ENCODE data around the gene EOLA2. TPM values are rescaled to one million over a fixed set of nuclear protein-coding genes. Genes with fewer than 3 reads are reported as not detected.

The EOLA2 gene
- total RNA-seq, 1 experiment from 2014 or later = 41.2 TPM

DNA sequence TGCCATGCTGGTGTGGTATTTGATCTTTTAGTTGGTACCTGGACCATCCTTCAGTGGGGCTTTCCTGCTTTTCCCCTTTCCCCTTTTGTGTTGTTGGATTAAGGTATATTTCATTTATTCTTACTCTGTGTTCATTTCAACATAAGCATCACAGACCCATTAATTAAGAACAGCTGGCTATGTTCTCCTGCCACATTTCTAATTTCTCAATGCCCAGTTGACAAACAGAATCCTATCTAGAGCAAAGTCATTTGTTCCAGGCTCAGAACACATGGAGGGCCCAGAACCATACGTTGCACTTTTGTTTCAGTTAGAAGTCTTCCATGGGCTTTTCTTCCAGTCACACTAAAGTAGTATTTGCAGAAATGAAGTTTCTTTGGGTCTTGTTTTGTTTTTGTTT, 46.1 kb upstream of the EOLA2 start:
- POLR2A ChIA-PET = no interaction called here
- no peaks in the 10 kb centered on the region for H3K27me3 Mint-ChIP-seq (ENCODE audit: low read depth)
- no peaks in the 10 kb centered on the region for H3K36me3 Mint-ChIP-seq
- H3K27ac Mint-ChIP-seq = no peak overlapping the region
- H3K4me1 Mint-ChIP-seq = peaks cover under 1% of the 10 kb centered on the region; the same call in 1 of the 2 replicates
- CTCF ChIA-PET = no interaction called here
- no peaks in the 10 kb centered on the region for H3K9me3 Mint-ChIP-seq
- no peak overlapping the region for H3K4me3 Mint-ChIP-seq
- DNase-seq (ENCODE audit: low spot score) (no peak), ATAC-seq (no peak)
- TF ChIP-seq, protein P1, sequence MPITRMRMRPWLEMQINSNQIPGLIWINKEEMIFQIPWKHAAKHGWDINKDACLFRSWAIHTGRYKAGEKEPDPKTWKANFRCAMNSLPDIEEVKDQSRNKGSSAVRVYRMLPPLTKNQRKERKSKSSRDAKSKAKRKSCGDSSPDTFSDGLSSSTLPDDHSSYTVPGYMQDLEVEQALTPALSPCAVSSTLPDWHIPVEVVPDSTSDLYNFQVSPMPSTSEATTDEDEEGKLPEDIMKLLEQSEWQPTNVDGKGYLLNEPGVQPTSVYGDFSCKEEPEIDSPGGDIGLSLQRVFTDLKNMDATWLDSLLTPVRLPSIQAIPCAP (CRISPR knock-in tag; IDR thresholded peaks at IDR 0.05) = no peak
- TF ChIP-seq, protein P2, sequence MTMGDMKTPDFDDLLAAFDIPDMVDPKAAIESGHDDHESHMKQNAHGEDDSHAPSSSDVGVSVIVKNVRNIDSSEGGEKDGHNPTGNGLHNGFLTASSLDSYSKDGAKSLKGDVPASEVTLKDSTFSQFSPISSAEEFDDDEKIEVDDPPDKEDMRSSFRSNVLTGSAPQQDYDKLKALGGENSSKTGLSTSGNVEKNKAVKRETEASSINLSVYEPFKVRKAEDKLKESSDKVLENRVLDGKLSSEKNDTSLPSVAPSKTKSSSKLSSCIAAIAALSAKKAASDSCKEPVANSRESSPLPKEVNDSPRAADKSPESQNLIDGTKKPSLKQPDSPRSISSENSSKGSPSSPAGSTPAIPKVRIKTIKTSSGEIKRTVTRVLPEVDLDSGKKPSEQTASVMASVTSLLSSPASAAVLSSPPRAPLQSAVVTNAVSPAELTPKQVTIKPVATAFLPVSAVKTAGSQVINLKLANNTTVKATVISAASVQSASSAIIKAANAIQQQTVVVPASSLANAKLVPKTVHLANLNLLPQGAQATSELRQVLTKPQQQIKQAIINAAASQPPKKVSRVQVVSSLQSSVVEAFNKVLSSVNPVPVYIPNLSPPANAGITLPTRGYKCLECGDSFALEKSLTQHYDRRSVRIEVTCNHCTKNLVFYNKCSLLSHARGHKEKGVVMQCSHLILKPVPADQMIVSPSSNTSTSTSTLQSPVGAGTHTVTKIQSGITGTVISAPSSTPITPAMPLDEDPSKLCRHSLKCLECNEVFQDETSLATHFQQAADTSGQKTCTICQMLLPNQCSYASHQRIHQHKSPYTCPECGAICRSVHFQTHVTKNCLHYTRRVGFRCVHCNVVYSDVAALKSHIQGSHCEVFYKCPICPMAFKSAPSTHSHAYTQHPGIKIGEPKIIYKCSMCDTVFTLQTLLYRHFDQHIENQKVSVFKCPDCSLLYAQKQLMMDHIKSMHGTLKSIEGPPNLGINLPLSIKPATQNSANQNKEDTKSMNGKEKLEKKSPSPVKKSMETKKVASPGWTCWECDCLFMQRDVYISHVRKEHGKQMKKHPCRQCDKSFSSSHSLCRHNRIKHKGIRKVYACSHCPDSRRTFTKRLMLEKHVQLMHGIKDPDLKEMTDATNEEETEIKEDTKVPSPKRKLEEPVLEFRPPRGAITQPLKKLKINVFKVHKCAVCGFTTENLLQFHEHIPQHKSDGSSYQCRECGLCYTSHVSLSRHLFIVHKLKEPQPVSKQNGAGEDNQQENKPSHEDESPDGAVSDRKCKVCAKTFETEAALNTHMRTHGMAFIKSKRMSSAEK (CRISPR knock-in tag; IDR thresholded peaks at IDR 0.05; ENCODE audit: borderline replicate concordance) = no peak
- TF ChIP-seq, protein P3, sequence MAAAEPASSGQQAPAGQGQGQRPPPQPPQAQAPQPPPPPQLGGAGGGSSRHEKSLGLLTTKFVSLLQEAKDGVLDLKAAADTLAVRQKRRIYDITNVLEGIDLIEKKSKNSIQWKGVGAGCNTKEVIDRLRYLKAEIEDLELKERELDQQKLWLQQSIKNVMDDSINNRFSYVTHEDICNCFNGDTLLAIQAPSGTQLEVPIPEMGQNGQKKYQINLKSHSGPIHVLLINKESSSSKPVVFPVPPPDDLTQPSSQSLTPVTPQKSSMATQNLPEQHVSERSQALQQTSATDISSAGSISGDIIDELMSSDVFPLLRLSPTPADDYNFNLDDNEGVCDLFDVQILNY (CRISPR knock-in tag; IDR thresholded peaks at IDR 0.05) = no peak
- no peak for TF ChIP-seq TCF7 (CRISPR knock-in tag; IDR thresholded peaks at IDR 0.05; ENCODE audit: low read depth)
- TF ChIP-seq, protein P4, sequence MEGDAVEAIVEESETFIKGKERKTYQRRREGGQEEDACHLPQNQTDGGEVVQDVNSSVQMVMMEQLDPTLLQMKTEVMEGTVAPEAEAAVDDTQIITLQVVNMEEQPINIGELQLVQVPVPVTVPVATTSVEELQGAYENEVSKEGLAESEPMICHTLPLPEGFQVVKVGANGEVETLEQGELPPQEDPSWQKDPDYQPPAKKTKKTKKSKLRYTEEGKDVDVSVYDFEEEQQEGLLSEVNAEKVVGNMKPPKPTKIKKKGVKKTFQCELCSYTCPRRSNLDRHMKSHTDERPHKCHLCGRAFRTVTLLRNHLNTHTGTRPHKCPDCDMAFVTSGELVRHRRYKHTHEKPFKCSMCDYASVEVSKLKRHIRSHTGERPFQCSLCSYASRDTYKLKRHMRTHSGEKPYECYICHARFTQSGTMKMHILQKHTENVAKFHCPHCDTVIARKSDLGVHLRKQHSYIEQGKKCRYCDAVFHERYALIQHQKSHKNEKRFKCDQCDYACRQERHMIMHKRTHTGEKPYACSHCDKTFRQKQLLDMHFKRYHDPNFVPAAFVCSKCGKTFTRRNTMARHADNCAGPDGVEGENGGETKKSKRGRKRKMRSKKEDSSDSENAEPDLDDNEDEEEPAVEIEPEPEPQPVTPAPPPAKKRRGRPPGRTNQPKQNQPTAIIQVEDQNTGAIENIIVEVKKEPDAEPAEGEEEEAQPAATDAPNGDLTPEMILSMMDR (IDR thresholded peaks at IDR 0.05) = no peak
- no peak for TF ChIP-seq NR3C1 (CRISPR knock-in tag; conservative IDR thresholded peaks at IDR 0.05; ENCODE audit: low read depth)
- no peak for TF ChIP-seq ZNF263 (CRISPR knock-in tag; IDR thresholded peaks at IDR 0.05; ENCODE audit: low read depth)
- no peak for TF ChIP-seq ZNF396 (CRISPR knock-in tag; IDR thresholded peaks at IDR 0.05; ENCODE audit: borderline replicate concordance)
- no peak for TF ChIP-seq NFE2L1 (CRISPR knock-in tag; IDR thresholded peaks at IDR 0.05)
- TF ChIP-seq, protein P5, sequence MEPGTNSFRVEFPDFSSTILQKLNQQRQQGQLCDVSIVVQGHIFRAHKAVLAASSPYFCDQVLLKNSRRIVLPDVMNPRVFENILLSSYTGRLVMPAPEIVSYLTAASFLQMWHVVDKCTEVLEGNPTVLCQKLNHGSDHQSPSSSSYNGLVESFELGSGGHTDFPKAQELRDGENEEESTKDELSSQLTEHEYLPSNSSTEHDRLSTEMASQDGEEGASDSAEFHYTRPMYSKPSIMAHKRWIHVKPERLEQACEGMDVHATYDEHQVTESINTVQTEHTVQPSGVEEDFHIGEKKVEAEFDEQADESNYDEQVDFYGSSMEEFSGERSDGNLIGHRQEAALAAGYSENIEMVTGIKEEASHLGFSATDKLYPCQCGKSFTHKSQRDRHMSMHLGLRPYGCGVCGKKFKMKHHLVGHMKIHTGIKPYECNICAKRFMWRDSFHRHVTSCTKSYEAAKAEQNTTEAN (CRISPR knock-in tag; IDR thresholded peaks at IDR 0.05) = no peak
- TF ChIP-seq, protein P6, sequence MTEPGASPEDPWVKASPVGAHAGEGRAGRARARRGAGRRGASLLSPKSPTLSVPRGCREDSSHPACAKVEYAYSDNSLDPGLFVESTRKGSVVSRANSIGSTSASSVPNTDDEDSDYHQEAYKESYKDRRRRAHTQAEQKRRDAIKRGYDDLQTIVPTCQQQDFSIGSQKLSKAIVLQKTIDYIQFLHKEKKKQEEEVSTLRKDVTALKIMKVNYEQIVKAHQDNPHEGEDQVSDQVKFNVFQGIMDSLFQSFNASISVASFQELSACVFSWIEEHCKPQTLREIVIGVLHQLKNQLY (CRISPR knock-in tag; IDR thresholded peaks at IDR 0.05) = no peak
- no peak for TF ChIP-seq JAZF1 (CRISPR knock-in tag; IDR thresholded peaks at IDR 0.05)
- no peak for TF ChIP-seq ESRRA (CRISPR knock-in tag; IDR thresholded peaks at IDR 0.05; ENCODE audit: borderline replicate concordance)
- TF ChIP-seq GTF2I (CRISPR knock-in tag; conservative IDR thresholded peaks at IDR 0.05) = no peak
- TF ChIP-seq, protein P7, sequence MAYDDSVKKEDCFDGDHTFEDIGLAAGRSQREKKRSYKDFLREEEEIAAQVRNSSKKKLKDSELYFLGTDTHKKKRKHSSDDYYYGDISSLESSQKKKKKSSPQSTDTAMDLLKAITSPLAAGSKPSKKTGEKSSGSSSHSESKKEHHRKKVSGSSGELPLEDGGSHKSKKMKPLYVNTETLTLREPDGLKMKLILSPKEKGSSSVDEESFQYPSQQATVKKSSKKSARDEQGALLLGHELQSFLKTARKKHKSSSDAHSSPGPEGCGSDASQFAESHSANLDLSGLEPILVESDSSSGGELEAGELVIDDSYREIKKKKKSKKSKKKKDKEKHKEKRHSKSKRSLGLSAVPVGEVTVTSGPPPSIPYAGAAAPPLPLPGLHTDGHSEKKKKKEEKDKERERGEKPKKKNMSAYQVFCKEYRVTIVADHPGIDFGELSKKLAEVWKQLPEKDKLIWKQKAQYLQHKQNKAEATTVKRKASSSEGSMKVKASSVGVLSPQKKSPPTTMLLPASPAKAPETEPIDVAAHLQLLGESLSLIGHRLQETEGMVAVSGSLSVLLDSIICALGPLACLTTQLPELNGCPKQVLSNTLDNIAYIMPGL (CRISPR knock-in tag; IDR thresholded peaks at IDR 0.05) = no peak
- TF ChIP-seq, protein P8, sequence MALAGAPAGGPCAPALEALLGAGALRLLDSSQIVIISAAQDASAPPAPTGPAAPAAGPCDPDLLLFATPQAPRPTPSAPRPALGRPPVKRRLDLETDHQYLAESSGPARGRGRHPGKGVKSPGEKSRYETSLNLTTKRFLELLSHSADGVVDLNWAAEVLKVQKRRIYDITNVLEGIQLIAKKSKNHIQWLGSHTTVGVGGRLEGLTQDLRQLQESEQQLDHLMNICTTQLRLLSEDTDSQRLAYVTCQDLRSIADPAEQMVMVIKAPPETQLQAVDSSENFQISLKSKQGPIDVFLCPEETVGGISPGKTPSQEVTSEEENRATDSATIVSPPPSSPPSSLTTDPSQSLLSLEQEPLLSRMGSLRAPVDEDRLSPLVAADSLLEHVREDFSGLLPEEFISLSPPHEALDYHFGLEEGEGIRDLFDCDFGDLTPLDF (CRISPR knock-in tag; IDR thresholded peaks at IDR 0.05) = no peak
- TF ChIP-seq, protein P9, sequence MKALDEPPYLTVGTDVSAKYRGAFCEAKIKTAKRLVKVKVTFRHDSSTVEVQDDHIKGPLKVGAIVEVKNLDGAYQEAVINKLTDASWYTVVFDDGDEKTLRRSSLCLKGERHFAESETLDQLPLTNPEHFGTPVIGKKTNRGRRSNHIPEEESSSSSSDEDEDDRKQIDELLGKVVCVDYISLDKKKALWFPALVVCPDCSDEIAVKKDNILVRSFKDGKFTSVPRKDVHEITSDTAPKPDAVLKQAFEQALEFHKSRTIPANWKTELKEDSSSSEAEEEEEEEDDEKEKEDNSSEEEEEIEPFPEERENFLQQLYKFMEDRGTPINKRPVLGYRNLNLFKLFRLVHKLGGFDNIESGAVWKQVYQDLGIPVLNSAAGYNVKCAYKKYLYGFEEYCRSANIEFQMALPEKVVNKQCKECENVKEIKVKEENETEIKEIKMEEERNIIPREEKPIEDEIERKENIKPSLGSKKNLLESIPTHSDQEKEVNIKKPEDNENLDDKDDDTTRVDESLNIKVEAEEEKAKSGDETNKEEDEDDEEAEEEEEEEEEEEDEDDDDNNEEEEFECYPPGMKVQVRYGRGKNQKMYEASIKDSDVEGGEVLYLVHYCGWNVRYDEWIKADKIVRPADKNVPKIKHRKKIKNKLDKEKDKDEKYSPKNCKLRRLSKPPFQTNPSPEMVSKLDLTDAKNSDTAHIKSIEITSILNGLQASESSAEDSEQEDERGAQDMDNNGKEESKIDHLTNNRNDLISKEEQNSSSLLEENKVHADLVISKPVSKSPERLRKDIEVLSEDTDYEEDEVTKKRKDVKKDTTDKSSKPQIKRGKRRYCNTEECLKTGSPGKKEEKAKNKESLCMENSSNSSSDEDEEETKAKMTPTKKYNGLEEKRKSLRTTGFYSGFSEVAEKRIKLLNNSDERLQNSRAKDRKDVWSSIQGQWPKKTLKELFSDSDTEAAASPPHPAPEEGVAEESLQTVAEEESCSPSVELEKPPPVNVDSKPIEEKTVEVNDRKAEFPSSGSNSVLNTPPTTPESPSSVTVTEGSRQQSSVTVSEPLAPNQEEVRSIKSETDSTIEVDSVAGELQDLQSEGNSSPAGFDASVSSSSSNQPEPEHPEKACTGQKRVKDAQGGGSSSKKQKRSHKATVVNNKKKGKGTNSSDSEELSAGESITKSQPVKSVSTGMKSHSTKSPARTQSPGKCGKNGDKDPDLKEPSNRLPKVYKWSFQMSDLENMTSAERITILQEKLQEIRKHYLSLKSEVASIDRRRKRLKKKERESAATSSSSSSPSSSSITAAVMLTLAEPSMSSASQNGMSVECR (CRISPR knock-in tag; IDR thresholded peaks at IDR 0.05; ENCODE audit: borderline replicate concordance) = no peak
- TF ChIP-seq, protein P10, sequence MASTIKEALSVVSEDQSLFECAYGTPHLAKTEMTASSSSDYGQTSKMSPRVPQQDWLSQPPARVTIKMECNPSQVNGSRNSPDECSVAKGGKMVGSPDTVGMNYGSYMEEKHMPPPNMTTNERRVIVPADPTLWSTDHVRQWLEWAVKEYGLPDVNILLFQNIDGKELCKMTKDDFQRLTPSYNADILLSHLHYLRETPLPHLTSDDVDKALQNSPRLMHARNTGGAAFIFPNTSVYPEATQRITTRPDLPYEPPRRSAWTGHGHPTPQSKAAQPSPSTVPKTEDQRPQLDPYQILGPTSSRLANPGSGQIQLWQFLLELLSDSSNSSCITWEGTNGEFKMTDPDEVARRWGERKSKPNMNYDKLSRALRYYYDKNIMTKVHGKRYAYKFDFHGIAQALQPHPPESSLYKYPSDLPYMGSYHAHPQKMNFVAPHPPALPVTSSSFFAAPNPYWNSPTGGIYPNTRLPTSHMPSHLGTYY (CRISPR knock-in tag; IDR thresholded peaks at IDR 0.05) = no peak
- TF ChIP-seq GRHL2 (CRISPR knock-in tag; IDR thresholded peaks at IDR 0.05; ENCODE audit: insufficient replicate concordance, severe bottlenecking) = no peak

Measured in WTC11 (cell line).